Right lobe of liver (tissue), 6 donors: ENCODE measurements around the gene PDGFD. TPM values are rescaled to one million over a fixed set of nuclear protein-coding genes. Genes with fewer than 3 reads are reported as not detected.

Experiments
- ATAC-seq, 4 donors: fragments of 200-7000 bp; cut with Tn5 transposase; one replicate each; pipeline ENCODE4 v1.9.1; 2020; ENCODE audit warnings: mild to moderate bottlenecking in 4 of 4, moderate library complexity in 4 of 4
- DNase-seq, 3 donors: peaks; one replicate each; pipeline ENCODE4 v3.0.0-alpha.2; 2020
- H3K27ac ChIP-seq, 3 donors: fragments of 200-600 bp; one replicate each; pipeline ENCODE4 v1.8.0; 2022
- H3K27me3 ChIP-seq, 2 donors: fragments of 200-600 bp; one replicate each; pipeline ENCODE4 v1.8.0; 2022
- H3K36me3 ChIP-seq, 4 donors: fragments of 200-600 bp; sonication (generic) in 1 of 4; one replicate each; pipeline versions ENCODE4 v1.5.1 to v1.8.0; 2017 to 2022; ENCODE audit warnings: control low read depth in 1 of 4
- H3K4me1 ChIP-seq, 4 donors: fragments of 200-600 bp; sonication (generic) in 1 of 4; one replicate each; pipeline versions ENCODE4 v1.5.1 to v1.8.0; 2017 to 2022; ENCODE audit warnings: control low read depth in 1 of 4
- H3K4me3 ChIP-seq, 3 donors: fragments of 200-600 bp; one replicate each; pipeline ENCODE4 v1.8.0; 2022
- H3K9me3 ChIP-seq, 4 donors: fragments of 200-600 bp; sonication (generic) in 1 of 4; one replicate each; pipeline versions ENCODE4 v1.5.1 to v1.8.0; 2017 to 2022; ENCODE audit warnings: control low read depth in 1 of 4
- POLR2A ChIP-seq: fragments of 450-650 bp; IDR thresholded peaks from one replicate; pipeline ENCODE4 v1.6.1; 2017; ENCODE audit warnings: antibody characterized with exemption, mild to moderate bottlenecking
- WGBS: methylation state at CpG from one replicate; pipeline ENCODE4 v1.1.6; 2018; ENCODE audit warnings: low coverage, low lambda C conversion rate; ENCODE audit not compliant: insufficient coverage; ENCODE audit errors: missing lambda C conversion rate; 5-methylcytosine and 5-hydroxymethylcytosine counted together
- intact Hi-C, 2 donors: fragments of 100-400 bp; cut with DNase I; formaldehyde crosslinking; loops; one replicate each; pipeline versions ENCODE4 v1.11.2 to v1.14.1; 2022
- total RNA-seq, 6 experiments: library from RNA; depleted of rRNA in 2 of 6; stranded (reverse); fragments of >200 nt in 2 of 6; fragmentation: NEBNext Ultra II Directional in 3 of 6; extraction: Animal tissue kit (Norgen Biotek cat#: 25700) in 3 of 6; gene quantifications; one replicate each; pipeline versions ENCODE4 v1.1.0 to v1.2.4, GENCODE V29; 2016 to 2023
- TF ChIP-seq, protein P1 (sequence below), 4 donors: fragments of 200-600 bp in 3 of 4; fragments of 450-650 bp in 1 of 4; IDR thresholded peaks; one replicate each; pipeline versions ENCODE4 v1.5.1 to v1.8.0; 2016 to 2022; ENCODE audit warnings: antibody characterized with exemption in 4 of 4, mild to moderate bottlenecking in 2 of 4
- donor health status: DM: no; HTN: yes; CAD: no.
- donor health status: DM: no; HTN: no; CAD: no.
- donor health status: DM: no; HTN: no; CAD: no.
- donor health status: DM: no; HTN: yes; CAD: no.
- donor health status: DM: no; HTN: yes; CAD: no.

The PDGFD gene
- total RNA-seq, 6 experiments from 2014 or later: 0.84 to 1.6 (median 1.1) TPM

DNA sequence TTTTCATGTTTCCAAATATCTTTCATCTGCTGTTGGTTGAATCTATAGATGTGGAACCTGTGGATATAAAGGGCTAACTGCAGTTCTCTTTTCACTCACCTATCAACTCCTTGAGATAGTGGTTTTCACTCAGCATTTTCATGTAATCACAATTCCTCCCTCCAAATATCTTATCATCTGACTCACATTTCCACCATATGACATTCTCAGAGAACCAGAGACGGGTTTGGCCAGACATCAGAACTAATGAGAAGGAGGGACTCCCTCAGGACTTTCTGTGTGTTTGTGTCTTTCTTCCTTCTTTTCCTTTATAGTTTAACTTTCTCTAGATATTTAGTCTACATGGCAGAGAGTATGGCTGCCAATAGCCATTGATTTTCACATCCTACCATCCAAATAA lies 262.3 kb downstream of the PDGFD start:
- intact Hi-C loops: no loop called here
- no peak for DNase-seq
- TF ChIP-seq, protein P1, sequence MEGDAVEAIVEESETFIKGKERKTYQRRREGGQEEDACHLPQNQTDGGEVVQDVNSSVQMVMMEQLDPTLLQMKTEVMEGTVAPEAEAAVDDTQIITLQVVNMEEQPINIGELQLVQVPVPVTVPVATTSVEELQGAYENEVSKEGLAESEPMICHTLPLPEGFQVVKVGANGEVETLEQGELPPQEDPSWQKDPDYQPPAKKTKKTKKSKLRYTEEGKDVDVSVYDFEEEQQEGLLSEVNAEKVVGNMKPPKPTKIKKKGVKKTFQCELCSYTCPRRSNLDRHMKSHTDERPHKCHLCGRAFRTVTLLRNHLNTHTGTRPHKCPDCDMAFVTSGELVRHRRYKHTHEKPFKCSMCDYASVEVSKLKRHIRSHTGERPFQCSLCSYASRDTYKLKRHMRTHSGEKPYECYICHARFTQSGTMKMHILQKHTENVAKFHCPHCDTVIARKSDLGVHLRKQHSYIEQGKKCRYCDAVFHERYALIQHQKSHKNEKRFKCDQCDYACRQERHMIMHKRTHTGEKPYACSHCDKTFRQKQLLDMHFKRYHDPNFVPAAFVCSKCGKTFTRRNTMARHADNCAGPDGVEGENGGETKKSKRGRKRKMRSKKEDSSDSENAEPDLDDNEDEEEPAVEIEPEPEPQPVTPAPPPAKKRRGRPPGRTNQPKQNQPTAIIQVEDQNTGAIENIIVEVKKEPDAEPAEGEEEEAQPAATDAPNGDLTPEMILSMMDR (IDR thresholded peaks at IDR 0.05): no peak
- TF ChIP-seq POLR2A: no peak
- H3K4me1 ChIP-seq: no peaks in the 10 kb centered on the region
- no peak overlapping the region for H3K4me3 ChIP-seq
- WGBS: 27% methylated on average over 1 of the region's 1 CpG
- no peaks in the 10 kb centered on the region for H3K36me3 ChIP-seq
- no peak overlapping the region for H3K27ac ChIP-seq
- ATAC-seq: no peak
- H3K9me3 ChIP-seq: no peaks in the 10 kb centered on the region
- H3K27me3 ChIP-seq: no peaks in the 10 kb centered on the region

DNA sequence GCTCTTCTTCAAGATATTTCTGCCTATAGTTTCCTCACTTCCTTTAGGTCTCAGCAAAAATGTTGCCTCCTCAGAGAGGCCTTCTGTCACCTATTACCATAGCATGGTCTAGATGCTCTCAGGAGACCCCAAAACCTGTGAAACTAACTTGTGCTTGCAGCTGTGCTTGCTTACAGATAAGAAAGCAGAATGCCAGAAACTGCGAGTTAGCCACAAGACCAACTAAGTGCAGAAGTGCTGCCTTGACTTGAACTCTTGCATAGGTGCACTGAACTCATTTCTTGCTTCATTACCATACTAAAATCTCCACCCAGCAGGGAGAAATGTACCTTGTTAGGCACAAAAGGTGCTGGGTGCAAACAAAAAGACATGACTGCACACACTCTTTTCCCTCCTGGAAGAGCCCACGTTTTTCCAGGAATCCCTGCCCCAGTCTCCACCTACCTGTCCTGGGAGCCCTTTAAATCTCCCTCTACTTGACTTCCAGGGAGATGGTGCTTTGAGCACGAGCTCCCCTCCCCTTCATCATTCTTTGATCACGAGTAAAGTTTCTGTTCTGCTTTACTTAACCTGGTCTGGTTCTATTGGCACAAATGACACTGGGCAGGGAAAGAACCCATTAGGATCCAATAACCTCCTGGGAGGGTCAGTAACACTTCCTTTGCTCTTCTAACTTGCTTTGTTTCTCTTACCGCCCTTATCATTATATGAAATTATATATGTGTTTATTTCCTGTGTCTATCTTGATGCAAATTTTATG lies 265.2 kb downstream of the PDGFD start:
- no peaks in the 10 kb centered on the region for H3K4me1 ChIP-seq
- no peak overlapping the region for H3K4me3 ChIP-seq
- DNase-seq: no peak
- ATAC-seq: no peak
- H3K36me3 ChIP-seq: no peaks in the 10 kb centered on the region
- WGBS: 41% methylated on average over 4 of the region's 5 CpGs
- TF ChIP-seq, protein P1 (IDR thresholded peaks at IDR 0.05): no peak
- TF ChIP-seq POLR2A: no peak
- H3K27me3 ChIP-seq: no peaks in the 10 kb centered on the region
- intact Hi-C loops: no loop called here
- H3K9me3 ChIP-seq: no peaks in the 10 kb centered on the region
- H3K27ac ChIP-seq: no peak overlapping the region

DNA sequence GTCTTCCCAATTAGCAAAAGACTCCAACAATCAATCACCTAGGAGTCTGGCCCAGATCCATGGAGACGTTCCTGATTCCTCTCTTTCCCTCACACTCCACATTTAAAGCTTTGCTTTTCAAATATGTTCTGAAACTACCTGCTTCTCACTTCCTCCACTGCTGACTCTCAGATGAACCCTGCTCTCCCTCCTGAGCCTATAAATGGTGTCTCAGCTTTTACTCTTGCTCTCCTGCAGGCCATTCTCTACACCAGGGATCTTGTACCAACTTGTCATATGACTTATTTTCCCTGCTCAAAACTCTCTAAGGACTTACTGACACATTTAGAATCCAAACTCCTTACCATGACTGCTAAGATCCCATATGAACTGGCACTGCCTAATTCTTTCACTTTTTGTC lies 265.9 kb downstream of the PDGFD start:
- H3K4me3 ChIP-seq: no peak overlapping the region
- no peaks in the 10 kb centered on the region for H3K9me3 ChIP-seq
- H3K4me1 ChIP-seq: no peaks in the 10 kb centered on the region
- 18% methylated on average over 1 of the region's 1 CpG for WGBS
- H3K27me3 ChIP-seq: no peaks in the 10 kb centered on the region
- no peaks in the 10 kb centered on the region for H3K36me3 ChIP-seq
- intact Hi-C loops: no loop called here
- H3K27ac ChIP-seq: no peak overlapping the region
- DNase-seq (no peak), ATAC-seq (no peak)
- TF ChIP-seq, protein P1 (IDR thresholded peaks at IDR 0.05): no peak
- no peak for TF ChIP-seq POLR2A

DNA sequence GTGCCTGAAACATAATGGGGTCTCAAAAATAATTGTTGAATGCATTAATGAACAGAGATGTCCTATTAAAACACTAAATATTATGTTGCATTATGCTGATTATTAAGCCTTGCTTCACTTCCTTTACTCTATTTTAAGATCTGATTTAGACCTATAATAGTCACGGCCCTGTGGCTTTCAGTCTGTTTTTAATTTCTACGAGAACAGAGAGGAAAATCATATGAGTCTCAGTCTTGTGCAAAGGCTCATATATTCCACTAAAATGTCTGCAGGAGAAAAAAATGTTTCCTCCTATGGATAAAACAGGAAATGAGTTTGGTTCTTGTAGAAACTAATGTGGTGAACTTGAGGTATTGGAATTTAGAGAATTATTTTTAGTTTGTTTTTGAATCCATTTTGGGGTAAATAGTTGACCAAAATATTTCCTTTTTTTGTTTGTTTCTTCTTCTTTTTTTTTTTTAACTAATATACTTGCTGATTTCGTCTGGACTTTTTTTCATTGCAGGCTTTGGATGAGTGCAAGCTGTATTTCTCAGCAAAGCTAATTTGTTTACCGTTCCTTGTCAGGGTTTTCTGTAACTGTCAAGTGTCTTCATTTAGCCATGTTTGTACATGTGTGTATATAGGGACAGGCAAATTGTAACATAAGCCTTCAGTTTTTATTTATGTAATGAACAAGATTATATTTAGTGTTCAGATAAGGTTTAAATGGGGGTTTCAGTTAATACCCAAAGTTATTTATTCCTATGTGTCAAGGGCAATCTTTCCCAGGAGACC lies 266.6 kb downstream of the PDGFD start:
- Histone ChIP-seq H3K36me3 (no peaks in the 10 kb centered on the region), H3K27ac (no peak overlapping the region), H3K4me3 (no peak overlapping the region), H3K9me3 (no peaks in the 10 kb centered on the region), H3K27me3 (no peaks in the 10 kb centered on the region), H3K4me1 (no peaks in the 10 kb centered on the region)
- TF ChIP-seq, protein P1 (IDR thresholded peaks at IDR 0.05): no peak
- no peak for TF ChIP-seq POLR2A
- ATAC-seq (no peak), DNase-seq (no peak)
- intact Hi-C loops: no loop called here
- WGBS: 22% methylated on average over 4 of the region's 4 CpGs
